DND-41 (cell line): Measurements from ENCODE around the gene LIMD2.

Experiments
- ATAC-seq: fragments of 200-7000 bp; cut with Tn5 transposase; 3 replicates; pipeline ENCODE4 v1.9.1; 2021; ENCODE audit warnings: low read depth; ENCODE audit not compliant: insufficient read depth
- DNase-seq: peaks from one replicate; pipeline ENCODE4 v3.0.0-alpha.2; 2020
- H2AFZ ChIP-seq: 2 replicates; pipeline ENCODE4 v1.6.0; 2012; ENCODE audit warnings: low read depth, low read length
- H3K27ac ChIP-seq: 2 replicates; pipeline ENCODE4 v1.5.1; 2012; ENCODE audit warnings: low read length, inconsistent platforms
- H3K27me3 ChIP-seq: fragments of 200-600 bp; sonication (generic); 2 replicates; pipeline ENCODE4 v1.6.0; 2012; ENCODE audit warnings: low read length, mild to moderate bottlenecking, inconsistent platforms; ENCODE audit not compliant: insufficient read depth, poor library complexity
- H3K36me3 ChIP-seq: 2 replicates; pipeline ENCODE4 v1.5.1; 2012; ENCODE audit warnings: low read length, inconsistent platforms; ENCODE audit not compliant: insufficient read depth
- H3K4me1 ChIP-seq: 2 replicates; pipeline ENCODE4 v1.5.1; 2012; ENCODE audit warnings: mild to moderate bottlenecking, low read length; ENCODE audit not compliant: insufficient read depth
- H3K4me2 ChIP-seq: 2 replicates; pipeline ENCODE4 v1.6.0; 2012; ENCODE audit warnings: mild to moderate bottlenecking, moderate library complexity, low read length, inconsistent platforms; ENCODE audit not compliant: insufficient read depth
- H3K4me3 ChIP-seq, 2 experiments: fragments of 200-600 bp in 1 of 2; shearing (Covaris generic) in 1 of 2; 2 replicates each; pipeline ENCODE4 v1.5.1; 2012 to 2016; ENCODE audit warnings: inconsistent platforms in 2 of 2, low read length in 2 of 2, mild to moderate bottlenecking in 2 of 2, low read depth in 1 of 2, moderate library complexity in 1 of 2
- H3K79me2 ChIP-seq: 2 replicates; pipeline ENCODE4 v1.6.0; 2012; ENCODE audit warnings: low read length, inconsistent platforms; ENCODE audit not compliant: insufficient read depth
- H3K9ac ChIP-seq: 2 replicates; pipeline ENCODE4 v1.6.0; 2012; ENCODE audit warnings: low read depth, mild to moderate bottlenecking, inconsistent platforms, low read length, moderate library complexity
- H3K9me3 ChIP-seq: 2 replicates; pipeline ENCODE4 v1.5.1; 2012; ENCODE audit warnings: low read length, moderate library complexity, mild to moderate bottlenecking, inconsistent platforms; ENCODE audit not compliant: insufficient read depth, severe bottlenecking
- H4K20me1 ChIP-seq: 2 replicates; pipeline ENCODE4 v1.6.0; 2012; ENCODE audit warnings: low read length; ENCODE audit not compliant: insufficient read depth
- EZH2 ChIP-seq: IDR thresholded peaks from 3 replicates; pipeline ENCODE4 v1.6.1; 2012; ENCODE audit warnings: borderline replicate concordance, low read depth, mild to moderate bottlenecking, moderate library complexity, low read length, inconsistent platforms; ENCODE audit not compliant: severe bottlenecking
- TF ChIP-seq, protein P1 (sequence below): IDR thresholded peaks from 2 replicates; pipeline ENCODE4 v1.5.1; 2012; ENCODE audit warnings: borderline replicate concordance, low read length, moderate library complexity, mild to moderate bottlenecking; ENCODE audit not compliant: poor library complexity, severe bottlenecking; ENCODE audit errors: extremely low read depth

LIMD2 gene

DNA sequence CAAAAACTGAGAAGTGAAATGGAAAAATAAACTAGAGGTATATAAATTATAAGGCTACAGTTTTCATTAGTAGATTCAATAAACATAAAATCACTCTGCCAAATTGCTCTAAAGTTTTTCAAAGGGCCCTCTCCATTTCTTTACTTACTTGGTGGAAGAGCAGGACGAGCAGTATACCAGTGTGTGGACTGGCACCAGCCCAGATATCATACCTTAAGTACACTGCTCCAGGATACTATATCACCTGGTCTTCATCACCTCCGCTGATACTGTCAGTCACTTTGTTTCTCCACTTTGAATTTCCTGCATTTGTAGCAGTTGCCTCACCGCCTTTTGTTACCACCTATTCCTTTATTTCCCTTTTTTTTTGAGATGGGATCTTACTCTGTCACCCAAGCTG, 40.1 kb downstream of the LIMD2 start:
- Histone ChIP-seq H2AFZ (no peak overlapping the region), H3K9me3 (no peaks in the 10 kb centered on the region), H3K4me2 (no peak overlapping the region), H3K9ac (no peak overlapping the region), H4K20me1 (no peaks in the 10 kb centered on the region), H3K79me2 (0 out of 2 replicates have a peak, but pooled peaks cover 2% of the 10 kb centered on the region), H3K27me3 (no peaks in the 10 kb centered on the region), H3K36me3 (peaks cover 73% of the 10 kb centered on the region), H3K27ac (no peak overlapping the region), H3K4me1 (no peaks in the 10 kb centered on the region), H3K4me3 (no peak overlapping the region)
- no peak for TF ChIP-seq EZH2
- TF ChIP-seq, protein P1, sequence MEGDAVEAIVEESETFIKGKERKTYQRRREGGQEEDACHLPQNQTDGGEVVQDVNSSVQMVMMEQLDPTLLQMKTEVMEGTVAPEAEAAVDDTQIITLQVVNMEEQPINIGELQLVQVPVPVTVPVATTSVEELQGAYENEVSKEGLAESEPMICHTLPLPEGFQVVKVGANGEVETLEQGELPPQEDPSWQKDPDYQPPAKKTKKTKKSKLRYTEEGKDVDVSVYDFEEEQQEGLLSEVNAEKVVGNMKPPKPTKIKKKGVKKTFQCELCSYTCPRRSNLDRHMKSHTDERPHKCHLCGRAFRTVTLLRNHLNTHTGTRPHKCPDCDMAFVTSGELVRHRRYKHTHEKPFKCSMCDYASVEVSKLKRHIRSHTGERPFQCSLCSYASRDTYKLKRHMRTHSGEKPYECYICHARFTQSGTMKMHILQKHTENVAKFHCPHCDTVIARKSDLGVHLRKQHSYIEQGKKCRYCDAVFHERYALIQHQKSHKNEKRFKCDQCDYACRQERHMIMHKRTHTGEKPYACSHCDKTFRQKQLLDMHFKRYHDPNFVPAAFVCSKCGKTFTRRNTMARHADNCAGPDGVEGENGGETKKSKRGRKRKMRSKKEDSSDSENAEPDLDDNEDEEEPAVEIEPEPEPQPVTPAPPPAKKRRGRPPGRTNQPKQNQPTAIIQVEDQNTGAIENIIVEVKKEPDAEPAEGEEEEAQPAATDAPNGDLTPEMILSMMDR = no peak
- no peak for DNase-seq
- ATAC-seq = no peak

DNA sequence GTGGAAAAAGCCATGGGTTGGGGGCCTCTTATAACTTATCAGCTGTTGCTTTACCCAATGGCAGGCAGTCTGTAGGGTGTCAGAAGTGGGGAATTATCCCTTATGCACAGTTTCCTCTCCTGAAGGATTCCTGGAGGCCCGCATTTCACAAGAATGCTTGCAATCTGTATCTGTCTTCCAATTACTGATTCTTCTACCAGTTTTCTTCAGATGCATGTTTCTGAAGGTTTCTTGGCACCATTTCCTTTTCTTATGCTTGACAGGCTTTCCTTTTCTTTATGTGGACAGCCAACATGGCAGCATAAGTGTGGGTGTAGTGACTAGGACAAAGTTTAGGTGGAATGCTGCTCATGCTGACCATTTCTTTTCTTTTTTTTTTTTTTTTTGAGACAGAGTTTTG, 41.6 kb downstream of the LIMD2 start:
- Histone ChIP-seq H4K20me1 (no peaks in the 10 kb centered on the region), H3K36me3 (peaks cover 76% of the 10 kb centered on the region), H3K4me1 (no peaks in the 10 kb centered on the region), H3K9ac (no peak overlapping the region), H3K27me3 (no peaks in the 10 kb centered on the region), H3K27ac (no peak overlapping the region), H3K79me2 (0 out of 2 replicates have a peak, but pooled peaks cover 2% of the 10 kb centered on the region), H3K4me3 (no peak overlapping the region), H3K9me3 (no peaks in the 10 kb centered on the region), H3K4me2 (no peak overlapping the region), H2AFZ (no peak overlapping the region)
- TF ChIP-seq EZH2 = no peak
- TF ChIP-seq, protein P1 = no peak
- no peak for DNase-seq
- ATAC-seq = no peak

DNA sequence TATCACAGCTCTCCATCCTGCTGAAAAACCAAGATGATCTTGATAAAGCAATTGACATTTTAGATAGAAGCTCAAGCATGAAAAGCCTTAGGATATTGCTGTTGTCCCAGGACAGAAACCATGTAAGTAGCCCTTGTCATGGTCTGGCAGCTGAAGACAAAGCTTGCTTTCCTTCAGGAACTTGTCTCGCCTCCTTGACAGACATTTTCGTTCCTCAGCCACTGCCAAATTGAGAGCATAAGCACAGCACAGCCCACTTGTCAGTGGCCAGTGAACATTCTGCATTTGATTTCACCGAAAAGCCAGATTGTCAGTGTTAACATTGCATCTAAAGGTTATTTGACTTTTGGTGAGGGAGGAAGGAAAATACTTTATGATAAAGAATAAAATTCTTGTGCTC, 42.1 kb downstream of the LIMD2 start:
- Histone ChIP-seq H3K9ac (no peak overlapping the region), H2AFZ (no peak overlapping the region), H3K79me2 (0 out of 2 replicates have a peak, but pooled peaks cover 2% of the 10 kb centered on the region), H3K36me3 (peaks cover 76% of the 10 kb centered on the region), H3K4me2 (no peak overlapping the region), H3K4me1 (no peaks in the 10 kb centered on the region), H3K27ac (no peak overlapping the region), H3K27me3 (no peaks in the 10 kb centered on the region), H3K9me3 (no peaks in the 10 kb centered on the region), H3K4me3 (no peak overlapping the region), H4K20me1 (no peaks in the 10 kb centered on the region)
- TF ChIP-seq, protein P1 = no peak
- no peak for TF ChIP-seq EZH2
- DNase-seq (no peak), ATAC-seq (no peak)

DNA sequence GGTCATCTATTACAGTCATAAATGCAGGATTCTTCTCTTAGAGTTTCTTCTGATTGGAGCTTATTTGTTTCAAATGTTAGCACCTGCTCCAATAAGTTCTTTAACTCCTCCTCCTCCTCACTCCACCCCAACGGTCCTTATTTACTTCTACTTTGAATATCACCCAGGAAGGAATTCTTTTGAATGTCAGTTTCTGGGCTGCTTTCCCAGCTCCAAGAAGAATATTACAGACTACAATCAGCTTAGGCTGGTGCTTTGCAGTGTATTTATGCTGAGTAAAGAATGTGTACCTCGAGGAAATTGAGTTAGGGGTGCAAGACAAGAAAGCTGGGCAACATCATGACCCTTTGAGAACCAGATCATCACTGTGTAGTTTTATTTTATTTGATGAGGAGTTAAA, 46.9 kb downstream of the LIMD2 start:
- Histone ChIP-seq H3K27me3 (no peaks in the 10 kb centered on the region), H3K79me2 (no peaks in the 10 kb centered on the region), H4K20me1 (no peaks in the 10 kb centered on the region), H3K4me2 (no peak overlapping the region), H3K36me3 (peaks cover 69% of the 10 kb centered on the region), H3K9ac (no peak overlapping the region), H3K27ac (no peak overlapping the region), H3K4me3 (no peak overlapping the region), H3K4me1 (no peaks in the 10 kb centered on the region), H3K9me3 (no peaks in the 10 kb centered on the region), H2AFZ (no peak overlapping the region)
- no peak for TF ChIP-seq EZH2
- TF ChIP-seq, protein P1 = no peak
- ATAC-seq (no peak), DNase-seq (no peak)
